Thyroid gland (tissue), 4 donors: Measurements from ENCODE around the gene ROS1. TPM values are rescaled to one million over a fixed set of nuclear protein-coding genes. Genes with fewer than 3 reads are reported as not detected.

ENCODE experiments used
- DNase-seq, 2 donors: peaks; one replicate each; pipeline ENCODE4 v3.0.0-alpha.2; 2019
- H3K27ac ChIP-seq, 3 donors: fragments of 200-600 bp; sonication (generic); 1 replicate in 2 of 3; 2 replicates in 1 of 3; pipeline ENCODE4 v1.5.1; 2016 to 2019; ENCODE audit warnings: mild to moderate bottlenecking in 1 of 3, moderate library complexity in 1 of 3
- H3K27me3 ChIP-seq: fragments of 200-600 bp; sonication (generic); one replicate; pipeline ENCODE4 v1.5.1; 2019
- H3K36me3 ChIP-seq, 2 donors: fragments of 200-600 bp; sonication (generic); one replicate each; pipeline ENCODE4 v1.5.1; 2016 to 2019
- H3K4me1 ChIP-seq, 2 donors: fragments of 200-600 bp; sonication (generic); one replicate each; pipeline ENCODE4 v1.5.1; 2017 to 2019
- H3K4me3 ChIP-seq, 3 donors: fragments of 200-600 bp; sonication (generic); replicated peaks in 1 of 3; 1 replicate in 2 of 3; 2 replicates in 1 of 3; pipeline ENCODE4 v1.5.1; 2016; ENCODE audit warnings: mild to moderate bottlenecking in 1 of 3
- H3K9me3 ChIP-seq: fragments of 200-600 bp; sonication (generic); one replicate; pipeline ENCODE4 v1.5.1; 2017
- POLR2A ChIP-seq, 2 donors: fragments of 450-650 bp; IDR thresholded peaks; one replicate each; pipeline ENCODE4 v1.6.1; 2017; ENCODE audit warnings: antibody characterized with exemption in 2 of 2, mild to moderate bottlenecking in 2 of 2, moderate library complexity in 1 of 2
- WGBS, 2 donors: methylation state at CpG; one replicate each; pipeline ENCODE4 v1.1.5; 2017; 5-methylcytosine and 5-hydroxymethylcytosine counted together
- intact Hi-C: fragments of 100-400 bp; cut with DNase I; formaldehyde crosslinking; loops from one replicate; pipeline ENCODE4 v1.15.1; 2023
- total RNA-seq, 4 donors: library from RNA; depleted of rRNA; stranded (reverse); fragments of >200 nt; gene quantifications; one replicate each; pipeline ENCODE4 v1.2.3, GENCODE V29; 2016
- TF ChIP-seq, protein P1 (sequence below), 6 experiments: fragments of 200-600 bp in 3 of 6; fragments of 450-650 bp in 3 of 6; sonication (generic) in 3 of 6; IDR thresholded peaks; one replicate each; pipeline ENCODE4 v1.5.1; 2016 to 2019; ENCODE audit warnings: antibody characterized with exemption in 6 of 6, mild to moderate bottlenecking in 2 of 6, inconsistent platforms in 1 of 6, moderate library complexity in 1 of 6

The ROS1 gene
- total RNA-seq, 4 donors from 2014 or later: not detected

DNA sequence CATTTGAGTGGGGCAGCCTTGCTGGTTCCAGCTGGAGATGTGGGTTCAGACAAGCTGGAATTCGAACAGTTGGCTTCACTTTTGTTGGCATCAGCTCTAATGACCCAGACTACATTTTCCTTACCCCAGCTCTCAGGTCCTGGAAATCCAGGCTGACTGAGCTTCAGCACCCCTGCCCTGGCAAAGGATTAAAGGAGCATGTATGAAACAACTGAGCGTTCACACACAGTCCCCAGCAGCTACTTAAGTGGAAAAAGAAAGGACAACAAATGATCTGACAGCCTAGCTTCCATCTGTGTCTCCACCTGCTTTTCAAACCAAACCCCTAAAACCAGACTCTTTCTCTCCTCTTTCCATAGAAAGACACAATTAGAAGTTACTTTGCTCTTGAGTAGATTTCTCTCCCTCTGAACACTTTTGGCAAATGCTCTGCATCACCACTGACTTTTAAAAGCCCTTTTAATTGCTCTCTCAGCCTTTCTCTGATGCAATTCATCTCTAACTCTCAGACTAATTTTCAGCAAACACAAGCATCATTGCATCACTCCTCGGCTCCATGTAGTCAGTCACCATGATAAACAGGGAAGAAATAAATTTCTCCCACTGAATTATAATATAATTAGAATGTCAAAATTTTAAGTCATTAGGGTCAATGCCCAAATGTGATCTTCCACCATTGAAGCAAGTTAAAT is 28.1 kb downstream of the ROS1 start:
- H3K4me1 ChIP-seq: no peaks in the 10 kb centered on the region
- H3K27ac ChIP-seq: no peak overlapping the region
- no peaks in the 10 kb centered on the region for H3K9me3 ChIP-seq
- intact Hi-C loops: no loop called here
- no peak overlapping the region for H3K4me3 ChIP-seq
- 48 to 49% methylated on average over 3 of the region's 3 CpGs for WGBS, 2 donors
- no peak for DNase-seq
- no peaks in the 10 kb centered on the region for H3K27me3 ChIP-seq
- no peaks in the 10 kb centered on the region for H3K36me3 ChIP-seq
- TF ChIP-seq, protein P1, sequence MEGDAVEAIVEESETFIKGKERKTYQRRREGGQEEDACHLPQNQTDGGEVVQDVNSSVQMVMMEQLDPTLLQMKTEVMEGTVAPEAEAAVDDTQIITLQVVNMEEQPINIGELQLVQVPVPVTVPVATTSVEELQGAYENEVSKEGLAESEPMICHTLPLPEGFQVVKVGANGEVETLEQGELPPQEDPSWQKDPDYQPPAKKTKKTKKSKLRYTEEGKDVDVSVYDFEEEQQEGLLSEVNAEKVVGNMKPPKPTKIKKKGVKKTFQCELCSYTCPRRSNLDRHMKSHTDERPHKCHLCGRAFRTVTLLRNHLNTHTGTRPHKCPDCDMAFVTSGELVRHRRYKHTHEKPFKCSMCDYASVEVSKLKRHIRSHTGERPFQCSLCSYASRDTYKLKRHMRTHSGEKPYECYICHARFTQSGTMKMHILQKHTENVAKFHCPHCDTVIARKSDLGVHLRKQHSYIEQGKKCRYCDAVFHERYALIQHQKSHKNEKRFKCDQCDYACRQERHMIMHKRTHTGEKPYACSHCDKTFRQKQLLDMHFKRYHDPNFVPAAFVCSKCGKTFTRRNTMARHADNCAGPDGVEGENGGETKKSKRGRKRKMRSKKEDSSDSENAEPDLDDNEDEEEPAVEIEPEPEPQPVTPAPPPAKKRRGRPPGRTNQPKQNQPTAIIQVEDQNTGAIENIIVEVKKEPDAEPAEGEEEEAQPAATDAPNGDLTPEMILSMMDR (IDR thresholded peaks at IDR 0.05): no peak
- TF ChIP-seq POLR2A (IDR thresholded peaks at IDR 0.05): no peak

DNA sequence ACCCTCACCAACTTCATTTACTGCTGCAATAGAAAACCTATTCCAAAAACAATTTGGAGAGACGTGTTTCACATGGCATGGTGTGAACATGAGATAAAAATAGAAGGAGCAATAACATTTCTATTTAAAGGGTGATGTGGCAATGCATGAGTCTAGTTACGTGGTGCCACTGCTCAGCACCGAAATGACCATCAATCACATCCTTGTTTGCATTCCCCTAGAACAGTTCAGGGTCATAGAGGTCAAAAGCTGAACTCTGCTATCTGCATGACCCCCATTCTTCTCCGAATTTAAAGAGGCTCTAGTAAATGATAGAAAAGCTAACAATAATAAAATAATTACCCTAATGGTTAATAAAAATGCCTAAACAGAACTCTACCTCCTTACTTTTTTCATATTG is 29.5 kb downstream of the ROS1 start:
- Histone ChIP-seq H3K9me3 (no peaks in the 10 kb centered on the region), H3K36me3 (no peaks in the 10 kb centered on the region), H3K27me3 (no peaks in the 10 kb centered on the region), H3K4me3 (no peak overlapping the region), H3K4me1 (no peaks in the 10 kb centered on the region), H3K27ac (no peak overlapping the region)
- TF ChIP-seq, protein P1 (IDR thresholded peaks at IDR 0.05): no peak
- TF ChIP-seq POLR2A (IDR thresholded peaks at IDR 0.05): no peak
- intact Hi-C loops: no loop called here
- DNase-seq: no peak
- WGBS, 2 donors: 55 to 62% methylated on average over 4 of the region's 4 CpGs

GRCh38 chr6:117395164-117395563 is 30.6 kb downstream of the ROS1 start:
- Histone ChIP-seq H3K4me1 (no peaks in the 10 kb centered on the region), H3K36me3 (no peaks in the 10 kb centered on the region), H3K4me3 (no peak overlapping the region), H3K9me3 (no peaks in the 10 kb centered on the region), H3K27ac (no peak overlapping the region), H3K27me3 (no peaks in the 10 kb centered on the region)
- no peak for TF ChIP-seq POLR2A (IDR thresholded peaks at IDR 0.05)
- TF ChIP-seq, protein P1 (IDR thresholded peaks at IDR 0.05): no peak
- 18 to 19% methylated on average over 1 of the region's 1 CpG for whole genome bisulfite sequencing, 2 donors
- DNase-seq: no peak
- intact Hi-C loops: no loop called here

- H3K27ac ChIP-seq: no peak overlapping the region
- no peaks in the 10 kb centered on the region for H3K36me3 ChIP-seq
- no peaks in the 10 kb centered on the region for H3K9me3 ChIP-seq
- H3K4me1 ChIP-seq: no peaks in the 10 kb centered on the region
- H3K27me3 ChIP-seq: no peaks in the 10 kb centered on the region
- DNase-seq: no peak
- WGBS, 2 donors: 84 to 85% methylated on average over 2 of the region's 2 CpGs
- no peak overlapping the region for H3K4me3 ChIP-seq
- TF ChIP-seq, protein P1 (IDR thresholded peaks at IDR 0.05): no peak
- no peak for TF ChIP-seq POLR2A (IDR thresholded peaks at IDR 0.05)
- intact Hi-C loops: no loop called here
Measured at GRCh38 chr6:117393045-117393444, 32.7 kb downstream of the ROS1 start.

DNA sequence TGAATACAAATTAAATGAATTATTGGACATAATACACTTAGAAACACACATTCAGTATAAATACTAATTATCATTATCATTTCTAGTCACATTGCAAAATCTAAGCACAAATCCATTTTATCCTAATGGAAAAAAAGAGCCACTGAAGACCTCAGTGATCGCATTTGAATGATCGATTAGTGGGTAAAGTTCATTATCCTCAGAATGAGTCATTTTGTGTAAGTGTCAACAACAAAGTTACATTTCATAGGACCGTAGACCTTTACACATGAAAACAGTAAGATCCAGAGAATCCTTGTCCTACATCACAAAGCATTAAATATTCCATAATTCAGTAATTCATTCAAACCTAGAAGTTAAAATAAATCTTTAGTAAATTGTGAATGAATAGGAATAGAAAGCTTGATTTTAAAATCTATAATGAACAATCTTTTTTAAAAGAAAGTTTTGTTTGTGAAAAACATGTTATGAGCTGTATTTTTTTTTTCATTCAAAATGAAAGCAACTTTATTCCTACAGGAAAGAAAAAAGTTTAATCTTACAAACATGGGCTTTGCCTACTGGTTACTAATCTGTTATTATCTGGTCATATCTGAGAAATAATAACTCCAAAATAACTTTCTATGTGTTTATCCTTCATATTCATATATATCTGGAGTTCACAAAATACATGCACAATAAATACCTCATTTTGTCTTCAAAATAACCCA is 33.7 kb downstream of the ROS1 start:
- no peaks in the 10 kb centered on the region for H3K4me1 ChIP-seq
- TF ChIP-seq, protein P1 (IDR thresholded peaks at IDR 0.05): no peak
- TF ChIP-seq POLR2A (IDR thresholded peaks at IDR 0.05): no peak
- DNase-seq: no peak
- H3K36me3 ChIP-seq: no peaks in the 10 kb centered on the region
- H3K4me3 ChIP-seq: no peak overlapping the region
- WGBS, 2 donors: 80 to 93% methylated on average over 3 of the region's 3 CpGs
- H3K27me3 ChIP-seq: no peaks in the 10 kb centered on the region
- no peak overlapping the region for H3K27ac ChIP-seq
- H3K9me3 ChIP-seq: no peaks in the 10 kb centered on the region
- intact Hi-C loops: no loop called here
